ENCODE data around the gene FABP3.
"Not testable (repeated sequence)": the region's sequence is repeated elsewhere in the genome, so short reads cannot be mapped to it uniquely, and the experiment has no call there.

The FABP3 gene

GRCh38 chr1:31399976-31400375 lies 27.1 kb upstream of the FABP3 start:
- DNase-seq (ENCODE audit: low spot score): no peak

- DNase-seq (ENCODE audit: low spot score): no peak
These were observed 25.4 kb upstream of the FABP3 start for GRCh38 chr1:31398246-31398645.

- no peak for DNase-seq (ENCODE audit: low spot score)
These were observed 24.7 kb upstream of the FABP3 start for GRCh38 chr1:31397360-31398095.

GRCh38 chr1:31396633-31397351 lies 23.9 kb upstream of the FABP3 start:
- no peak for DNase-seq (ENCODE audit: low spot score)

- peak; percentile 59 for DNase-seq (ENCODE audit: low spot score)
These were observed 21.8 kb upstream of the FABP3 start for GRCh38 chr1:31394584-31395193.

GRCh38 chr1:31393463-31393862 lies 20.6 kb upstream of the FABP3 start:
- DNase-seq (ENCODE audit: low spot score): no peak

- DNase-seq (ENCODE audit: low spot score): no peak
These were observed 17.2 kb upstream of the FABP3 start for GRCh38 chr1:31390071-31390470.

- DNase-seq (ENCODE audit: low spot score): no peak
These were observed 16.7 kb upstream of the FABP3 start for GRCh38 chr1:31389616-31390015.

- DNase-seq (ENCODE audit: low spot score): no peak
These were observed 14.7 kb upstream of the FABP3 start for GRCh38 chr1:31387612-31388011.

- not testable (repeated sequence) for DNase-seq (ENCODE audit: low spot score)
These were observed 13.8 kb upstream of the FABP3 start for GRCh38 chr1:31386576-31387243.

GRCh38 chr1:31383967-31384366 lies 11.1 kb upstream of the FABP3 start:
- no peak for DNase-seq (ENCODE audit: low spot score)

GRCh38 chr1:31382379-31382989 lies 9.6 kb upstream of the FABP3 start:
- peak; percentile 47 for DNase-seq (ENCODE audit: low spot score)

- DNase-seq (ENCODE audit: low spot score): no peak
These were observed 8.8 kb upstream of the FABP3 start for GRCh38 chr1:31381394-31382294.

GRCh38 chr1:31380181-31380580 lies 7.3 kb upstream of the FABP3 start:
- no peak for DNase-seq (ENCODE audit: low spot score)

GRCh38 chr1:31378001-31378400 lies 5.1 kb upstream of the FABP3 start:
- DNase-seq (ENCODE audit: low spot score): no peak

- DNase-seq (ENCODE audit: low spot score): no peak
These were observed 4.5 kb upstream of the FABP3 start for GRCh38 chr1:31377364-31377863.

GRCh38 chr1:31376375-31377134 lies 3.7 kb upstream of the FABP3 start:
- peak; percentile 81 for DNase-seq (ENCODE audit: low spot score)

GRCh38 chr1:31374511-31375196 lies 1.8 kb upstream of the FABP3 start:
- no peak for DNase-seq (ENCODE audit: low spot score)

GRCh38 chr1:31373897-31374486 lies 1.1 kb upstream of the FABP3 start:
- DNase-seq (ENCODE audit: low spot score): no peak
